Stimulated activated CD4-positive, alpha-beta T cell treated with anti-CD3 and anti-CD28 coated beads, Interleukin-1b, Interleukin-23, amount 100 ng/mL, for 1 hour (primary cell): ENCODE measurements around the gene ZNF107.
"Not testable (repeated sequence)": the region's sequence is repeated elsewhere in the genome, so short reads cannot be mapped to it uniquely, and the experiment has no call there.

Experiments used
- DNase-seq, 2 donors: peaks; one replicate each; pipeline ENCODE4 v3.0.0-alpha.2; 2020; ENCODE audit warnings: low read depth in 2 of 2

The ZNF107 gene

DNA sequence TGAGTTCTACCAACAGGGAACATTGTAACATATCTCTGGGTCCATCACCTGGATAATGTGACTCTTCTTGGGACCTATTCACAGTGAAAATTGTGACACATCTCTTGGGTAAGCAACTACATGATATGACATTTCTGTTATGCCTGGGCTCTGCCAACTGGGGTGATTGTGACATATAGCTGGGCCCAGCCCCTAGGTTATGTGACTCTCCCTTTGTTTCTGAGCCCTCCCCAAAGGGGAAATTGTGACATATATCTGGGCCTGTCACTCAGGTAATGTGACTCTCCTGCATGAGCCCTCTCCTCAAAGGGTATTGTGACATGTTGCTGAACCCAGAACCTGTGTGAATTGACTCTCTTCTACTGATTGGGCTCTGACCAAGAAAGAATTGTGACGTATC, 22.4 kb upstream of the ZNF107 start:
- no peak for DNase-seq

DNA sequence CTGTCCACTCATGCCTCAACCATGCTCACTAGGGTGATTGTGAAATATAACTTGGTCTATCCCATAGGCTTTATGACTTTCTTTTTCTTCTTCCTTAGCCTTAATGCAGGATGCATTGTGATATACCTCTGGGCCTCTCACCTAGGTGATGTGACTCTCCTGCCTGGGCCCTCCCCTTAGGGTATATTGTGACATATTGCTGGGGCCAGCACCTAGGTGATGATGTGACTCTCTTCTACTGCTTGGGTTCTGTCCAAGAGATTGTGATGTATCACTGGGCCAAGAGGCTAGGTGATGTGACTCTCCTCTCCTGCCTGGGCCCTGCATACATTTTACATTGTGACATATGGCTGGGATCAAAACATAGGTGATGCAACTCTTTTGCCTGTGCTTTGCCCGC, 14.7 kb upstream of the ZNF107 start:
- no peak for DNase-seq

DNA sequence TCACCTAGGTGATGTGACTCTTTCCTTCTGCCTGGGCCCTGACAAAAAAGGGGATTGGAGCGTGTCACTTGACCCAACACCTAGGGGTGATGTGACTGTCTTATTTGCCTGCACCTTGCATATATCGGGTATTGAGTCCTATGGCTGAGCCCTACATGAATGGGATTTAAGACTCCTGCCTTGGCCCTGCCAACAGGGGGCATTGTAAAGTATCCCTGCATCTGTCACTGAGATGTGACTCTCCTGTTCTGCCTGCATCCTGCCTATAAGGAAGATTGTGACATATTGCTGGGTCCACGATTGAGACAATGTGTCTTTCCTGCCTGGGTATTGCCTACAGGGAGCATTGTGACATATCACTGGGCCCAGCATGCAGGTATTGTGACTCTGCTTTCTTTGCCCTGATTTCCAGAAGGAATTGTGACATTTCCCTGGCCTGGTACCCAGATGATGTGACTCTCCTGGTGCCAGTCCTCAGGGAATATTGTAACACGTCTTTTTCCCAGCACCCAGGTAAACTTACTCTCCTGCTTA, 14.2 kb upstream of the ZNF107 start:
- DNase-seq: no peak

DNA sequence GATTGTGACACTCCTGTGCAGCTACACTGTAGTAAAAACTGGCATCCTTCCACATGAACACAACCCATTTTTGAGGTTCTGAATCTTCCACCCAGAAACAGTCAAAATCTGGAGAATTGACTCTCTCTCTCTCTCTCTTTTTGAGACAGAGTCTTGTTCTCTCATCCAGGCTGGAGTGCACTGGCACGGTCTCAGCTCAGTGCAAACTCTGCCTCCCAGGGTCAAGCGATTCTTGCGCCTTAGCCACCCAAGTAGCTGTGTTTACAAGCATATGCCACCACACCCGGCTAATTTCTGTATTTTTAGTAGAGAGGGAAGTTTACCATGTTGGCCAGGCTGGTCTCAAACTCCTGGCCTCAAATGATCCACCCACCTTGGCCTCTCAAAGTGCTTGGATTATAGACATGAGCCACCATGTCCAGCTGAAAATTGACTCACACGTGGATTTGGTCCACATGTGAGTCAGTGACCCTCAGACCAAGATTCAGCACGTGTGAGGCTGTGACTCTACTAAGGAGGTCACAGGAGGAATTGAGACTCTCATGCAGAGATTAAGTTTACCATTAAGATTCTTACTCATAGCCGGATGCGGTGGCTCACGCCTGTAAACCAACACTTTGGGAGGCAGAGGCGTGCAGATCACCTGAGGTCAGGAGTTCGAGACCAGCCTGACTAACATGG, 12.1 kb upstream of the ZNF107 start:
- no peak for DNase-seq

DNA sequence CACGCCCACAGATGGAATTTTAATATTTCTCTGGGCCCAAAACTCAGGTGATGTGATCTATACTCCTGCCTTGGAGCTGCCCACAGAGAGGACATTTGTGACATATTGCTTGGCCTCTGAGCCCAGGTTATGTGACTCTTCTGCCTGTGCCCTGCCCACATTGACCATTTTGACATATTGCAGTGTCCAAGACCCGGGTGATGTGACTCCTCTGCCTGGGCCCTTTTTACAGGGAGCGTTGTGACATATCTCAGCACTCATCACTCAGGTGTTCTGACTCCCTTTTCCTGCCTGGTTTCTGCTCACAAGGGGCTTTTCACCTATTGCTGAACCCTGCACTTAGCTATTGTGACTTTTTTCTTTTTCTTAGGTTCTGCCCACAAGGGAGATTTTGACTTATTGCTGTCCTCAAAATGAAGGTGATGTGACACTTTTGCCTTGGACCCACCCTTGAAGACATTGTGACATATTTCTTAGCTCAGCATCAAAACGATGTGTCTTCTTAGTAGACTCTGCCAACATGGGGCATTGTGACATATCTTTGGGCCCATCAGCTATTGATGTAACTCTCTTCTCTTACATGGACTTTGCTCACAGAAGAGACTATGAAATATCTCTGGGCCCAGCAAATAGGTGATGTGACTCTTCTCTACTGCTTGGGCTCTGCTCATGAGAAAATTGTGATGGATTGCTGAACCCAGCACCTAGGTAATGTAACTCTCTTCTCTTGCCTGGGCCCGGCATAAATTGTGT, 11.0 kb upstream of the ZNF107 start:
- no peak for DNase-seq

DNA sequence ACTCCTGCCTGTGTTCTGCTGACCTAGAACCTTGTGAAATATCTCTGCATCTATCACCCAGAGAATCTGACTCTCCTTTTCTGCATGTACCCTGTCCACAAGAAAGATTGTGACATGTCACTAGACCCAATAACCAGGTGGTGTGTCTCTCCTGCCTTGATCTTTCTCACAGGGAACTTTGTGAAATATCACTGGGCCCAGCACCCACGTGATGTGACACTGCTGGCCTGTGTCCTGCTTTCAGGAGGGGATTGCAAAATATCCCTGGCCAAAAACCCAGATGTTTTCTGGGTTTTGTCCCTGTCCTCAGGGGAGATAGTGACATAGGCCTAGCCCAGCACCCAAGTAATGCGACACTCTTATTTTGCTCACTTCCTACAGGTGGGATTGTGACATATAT, 10.1 kb upstream of the ZNF107 start:
- no peak for DNase-seq

DNA sequence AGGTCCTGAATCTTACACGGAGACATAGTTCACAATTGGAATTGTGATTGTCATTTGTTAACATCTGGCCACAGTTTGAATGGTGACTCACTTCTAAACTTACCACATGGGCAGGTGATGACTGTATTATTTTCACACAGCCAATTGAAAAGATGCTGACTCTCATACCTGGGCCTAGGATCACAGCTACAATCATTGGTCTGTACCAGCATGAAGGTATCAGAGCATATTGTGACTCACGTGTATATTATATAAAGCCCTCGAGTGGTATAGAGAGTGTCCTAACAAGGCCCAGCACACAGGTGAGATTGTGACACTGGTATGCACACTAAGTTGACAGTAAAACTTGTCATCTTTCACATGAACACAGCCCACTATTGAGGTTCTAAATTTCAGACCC, 9.4 kb upstream of the ZNF107 start:
- no peak for DNase-seq

DNA sequence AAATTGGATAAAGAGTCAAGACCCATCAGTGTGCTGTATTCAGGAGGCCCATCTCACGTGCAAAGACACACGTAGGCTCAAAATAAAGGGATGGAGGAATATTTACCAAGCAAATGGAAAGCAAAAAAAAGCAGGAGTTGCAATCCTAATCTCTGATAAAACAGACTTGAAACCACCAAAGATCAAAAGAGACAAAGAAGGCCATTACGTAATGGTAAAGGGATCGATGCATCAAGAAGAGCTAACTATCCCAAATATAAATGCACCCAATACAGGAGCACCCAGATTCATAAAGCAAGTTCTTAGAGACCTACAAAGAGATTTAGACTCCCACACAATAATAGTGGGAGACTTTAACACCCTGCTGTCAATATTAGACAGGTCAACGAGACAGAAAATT, 3.8 kb upstream of the ZNF107 start:
- not testable (repeated sequence) for DNase-seq

DNA sequence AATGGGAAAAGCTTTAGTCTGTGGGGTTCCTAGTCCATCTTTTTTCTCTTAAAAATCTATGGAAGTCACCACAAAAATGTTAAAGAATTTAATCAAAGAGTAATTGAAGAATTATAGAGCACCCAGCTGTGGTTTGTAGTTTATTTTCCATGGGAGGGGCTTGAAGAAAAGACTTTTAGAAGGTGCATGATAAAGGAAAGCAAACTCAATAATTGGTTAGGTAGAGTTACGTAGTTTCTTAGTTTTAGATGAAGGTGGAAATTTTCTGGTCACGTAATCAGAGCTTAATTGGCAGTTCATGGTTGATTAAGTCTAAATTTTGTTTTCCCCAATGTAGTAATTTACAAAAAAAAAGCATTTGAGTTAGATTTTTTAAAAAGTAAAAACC, 724 bp downstream of the ZNF107 start:
- DNase-seq: no peak

DNA sequence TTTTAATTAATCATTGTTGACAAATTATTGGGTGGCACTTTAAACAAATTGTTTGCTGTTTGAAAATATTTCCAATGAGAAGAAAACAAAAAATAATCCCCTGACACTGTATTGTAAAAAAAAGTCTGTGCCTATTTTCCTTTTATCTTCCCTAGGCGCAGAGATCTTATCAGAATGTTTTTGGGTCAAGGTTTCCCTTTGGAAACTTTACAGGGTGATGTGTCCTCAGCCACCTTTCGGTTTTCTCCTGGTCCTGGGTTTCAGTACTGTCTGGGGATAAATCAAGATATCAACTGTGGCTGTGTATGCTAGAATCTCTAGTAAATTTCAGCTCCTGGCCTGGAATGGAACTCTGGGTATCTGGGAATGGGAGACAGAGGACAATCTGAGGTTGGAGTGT, 1.4 kb downstream of the ZNF107 start:
- no peak for DNase-seq

DNA sequence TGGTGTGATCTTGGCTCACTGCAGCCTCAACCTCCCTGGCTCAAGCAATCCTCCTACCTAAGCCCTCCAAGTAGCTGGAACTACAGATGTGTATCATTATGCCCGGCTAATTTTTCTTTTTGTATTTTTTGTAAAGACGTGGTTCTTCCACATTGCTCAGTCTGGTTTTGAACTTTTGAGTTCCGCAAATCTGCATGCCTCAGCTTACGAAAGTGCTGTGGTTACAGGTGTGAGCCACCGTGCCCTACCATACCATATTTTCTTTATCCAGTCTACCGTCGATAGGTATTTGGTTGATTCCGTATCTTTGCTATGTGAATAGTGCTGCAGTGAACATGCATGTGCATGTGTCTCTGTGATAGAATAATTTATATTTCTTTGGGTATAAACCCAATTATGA, 6.5 kb downstream of the ZNF107 start:
- DNase-seq: no peak

DNA sequence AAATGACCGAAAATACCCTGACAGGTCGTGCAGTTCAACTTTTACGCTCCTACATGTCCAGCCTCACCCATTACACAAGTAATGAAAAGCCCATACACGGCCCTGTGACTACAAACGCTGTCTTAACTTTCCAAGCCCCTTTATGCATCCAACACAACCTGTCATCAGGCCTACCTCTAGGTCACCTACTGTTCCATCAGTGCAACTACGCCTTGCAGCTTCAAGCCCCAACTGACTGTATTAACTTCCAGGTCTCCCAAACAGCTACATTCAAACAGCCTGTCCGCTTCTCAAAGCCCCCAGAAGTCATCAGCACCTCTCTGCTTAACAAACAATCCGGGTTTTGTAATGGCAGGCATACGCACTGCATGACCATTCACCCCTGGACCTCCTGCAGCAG, 19.2 kb downstream of the ZNF107 start:
- no peak for DNase-seq

DNA sequence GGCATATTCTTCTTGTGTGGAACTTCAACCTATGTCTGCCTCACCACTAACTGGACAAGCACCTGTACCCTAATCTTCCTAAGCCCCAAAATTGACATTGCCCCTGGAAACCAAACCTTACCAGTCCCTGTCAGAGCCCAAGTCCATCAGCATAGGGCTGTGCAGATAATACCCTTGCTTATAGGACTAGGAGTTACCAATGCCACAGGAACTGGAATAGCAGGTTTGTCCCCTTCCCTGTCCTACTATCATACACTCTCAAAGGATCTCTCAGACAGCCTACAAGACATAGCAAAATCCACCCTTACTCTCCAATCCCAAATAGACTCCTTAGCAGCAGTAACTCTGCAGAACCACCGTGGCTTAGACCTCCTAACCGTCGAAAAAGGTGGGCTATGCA, 19.8 kb downstream of the ZNF107 start:
- no peak for DNase-seq

DNA sequence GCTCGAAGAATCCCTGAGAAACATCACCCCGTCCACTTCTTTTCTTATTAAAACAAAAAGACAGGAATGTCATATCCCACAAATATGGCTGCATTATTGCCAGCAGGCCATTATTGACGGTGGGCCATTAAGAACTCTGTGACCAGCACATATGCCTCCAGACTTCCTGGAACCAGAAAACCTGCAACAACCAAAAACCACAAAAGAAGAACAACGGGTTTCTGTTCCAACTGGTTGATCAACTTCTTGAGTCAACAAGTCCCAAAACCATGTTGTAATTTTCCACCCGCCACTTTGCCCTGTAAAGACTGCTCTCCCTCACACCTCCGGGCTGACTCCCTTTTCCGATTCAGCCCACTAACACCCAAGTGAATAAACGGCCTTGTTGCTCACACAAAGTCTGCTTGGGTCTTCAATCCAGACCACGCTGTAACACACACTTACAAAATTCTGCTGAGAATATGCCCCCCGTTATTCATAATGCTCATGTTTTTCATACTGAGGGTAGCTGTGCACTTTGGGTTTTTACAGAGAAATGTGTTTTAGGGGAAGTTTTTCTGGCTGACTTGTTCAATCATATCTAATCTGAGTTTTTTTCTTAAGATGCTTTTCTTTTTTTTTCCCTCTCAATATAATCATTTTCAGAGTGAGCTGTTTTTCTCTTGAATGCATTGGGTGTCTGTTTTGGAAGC, 20.7 kb downstream of the ZNF107 start:
- DNase-seq: no peak

DNA sequence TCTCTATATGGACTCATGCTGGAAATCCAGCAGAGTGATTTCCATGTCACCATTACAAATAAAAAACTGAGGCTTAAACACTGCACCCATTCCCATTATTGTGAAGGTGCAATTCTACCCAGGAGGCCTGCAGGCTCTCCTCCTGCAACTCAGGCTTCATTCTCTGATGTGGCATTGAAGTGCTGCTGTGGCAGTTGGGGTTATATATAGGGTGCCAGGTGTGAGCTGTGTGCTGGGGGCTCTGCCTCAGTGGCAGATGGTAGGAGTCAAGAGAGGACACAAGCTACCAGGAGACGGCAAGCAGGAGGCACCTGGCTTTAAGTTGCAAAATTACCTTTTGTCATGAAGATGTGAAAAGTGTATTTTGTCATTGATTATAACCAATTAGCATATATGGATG, 21.3 kb downstream of the ZNF107 start:
- no peak for DNase-seq

DNA sequence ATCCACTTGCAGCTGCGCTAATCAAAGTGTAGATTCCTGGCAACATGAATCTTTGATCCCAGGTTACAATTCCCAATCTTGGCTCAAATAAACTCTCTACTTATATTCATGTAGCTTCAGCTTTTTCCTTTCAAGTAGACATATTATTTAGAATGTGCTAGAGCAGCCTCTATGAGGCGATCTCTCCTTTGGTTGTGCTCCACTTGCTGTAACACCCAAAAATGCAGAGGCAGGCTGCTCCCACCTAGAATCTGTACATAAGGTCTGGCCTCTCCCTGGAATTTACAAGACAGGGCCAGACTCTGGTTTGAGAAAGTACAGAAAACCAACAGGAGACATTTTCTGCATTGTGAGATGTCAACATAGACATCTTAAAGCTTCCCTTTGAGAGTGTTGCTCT, 23.1 kb downstream of the ZNF107 start:
- DNase-seq: no peak

DNA sequence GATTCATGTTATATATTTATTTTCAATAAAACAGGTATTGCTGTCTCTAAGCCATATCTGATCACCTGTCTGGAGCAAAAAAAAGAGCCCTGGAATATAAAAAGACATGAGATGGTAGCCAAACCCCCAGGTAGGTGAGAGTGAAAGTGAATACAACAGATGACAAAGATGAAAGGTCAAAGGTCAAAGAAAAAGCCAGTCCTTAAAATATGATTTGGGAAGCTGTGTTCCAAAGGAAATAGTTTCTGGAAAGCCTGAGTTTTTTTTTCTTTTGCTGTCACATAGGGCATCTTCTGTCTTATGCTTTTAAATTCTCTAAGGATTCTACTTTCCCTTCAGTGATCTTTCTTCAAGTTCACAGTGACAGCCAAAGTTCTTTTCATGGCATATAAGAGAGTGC, 25.9 kb downstream of the ZNF107 start:
- no peak for DNase-seq

DNA sequence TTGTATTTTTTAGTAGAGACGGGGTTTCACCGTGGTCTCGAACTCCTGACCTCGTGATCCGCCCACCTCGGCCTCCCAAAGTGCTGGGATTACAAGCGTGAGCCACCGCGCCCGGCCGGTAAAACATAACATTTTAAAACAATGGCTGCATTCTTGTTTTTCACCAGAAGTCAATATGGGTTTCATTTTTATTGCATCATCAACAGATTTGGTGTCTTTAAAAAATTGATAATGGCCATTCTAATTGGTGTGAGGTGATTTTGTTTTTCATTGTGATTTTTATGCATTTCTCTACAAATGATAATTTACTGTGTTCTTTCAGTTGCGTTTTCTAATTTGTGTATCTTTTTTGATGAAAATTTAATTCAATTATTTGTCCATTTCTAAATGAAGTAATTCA, 31.9 kb downstream of the ZNF107 start:
- DNase-seq: not testable (repeated sequence)

DNA sequence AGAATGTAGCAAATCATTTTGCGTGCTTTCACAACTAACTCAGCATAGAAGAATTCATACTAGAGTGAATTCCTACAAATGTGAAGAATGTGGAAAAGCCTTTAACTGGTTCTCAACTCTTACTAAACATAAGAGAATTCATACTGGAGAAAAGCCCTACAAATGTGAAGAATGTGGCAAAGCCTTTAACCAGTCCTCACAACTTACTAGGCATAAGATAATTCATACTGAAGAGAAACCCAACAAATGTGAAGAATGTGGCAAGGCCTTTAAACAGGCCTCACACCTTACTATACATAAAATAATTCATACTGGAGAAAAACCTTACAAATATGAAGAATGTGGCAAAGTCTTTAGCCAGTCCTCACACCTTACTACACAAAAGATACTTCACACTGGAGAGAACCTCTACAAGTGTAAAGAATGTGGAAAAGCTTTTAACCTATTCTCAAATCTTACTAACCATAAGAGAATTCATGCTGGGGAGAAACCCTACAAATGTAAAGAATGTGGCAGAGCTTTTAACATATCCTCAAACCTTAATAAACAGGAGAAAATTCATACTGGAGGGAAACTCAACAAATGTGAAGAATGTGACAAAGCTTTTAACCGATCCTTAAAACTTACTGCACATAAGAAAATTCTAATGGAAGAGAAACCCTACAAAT, 40.8 kb downstream of the ZNF107 start:
- no peak for DNase-seq

DNA sequence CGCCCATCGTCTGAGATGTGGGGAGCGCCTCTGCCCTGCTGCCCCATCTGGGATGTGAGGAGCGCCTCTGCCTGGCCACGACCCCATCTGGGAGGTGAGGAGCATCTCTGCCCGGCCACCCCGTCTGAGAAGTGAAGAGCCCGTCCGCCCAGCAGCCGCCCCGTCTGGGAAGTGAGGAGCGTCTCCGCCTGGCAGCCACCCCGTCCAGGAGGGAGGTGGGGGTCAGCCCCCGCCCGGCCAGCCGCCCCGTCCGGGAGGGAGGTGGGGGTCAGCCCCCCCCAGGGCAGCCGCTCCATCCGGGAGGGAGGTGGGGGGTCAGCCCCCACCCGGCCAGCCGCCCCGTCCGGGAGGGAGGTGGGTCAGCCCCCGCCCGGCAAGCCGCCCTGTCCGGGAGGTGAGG, 52.0 kb downstream of the ZNF107 start:
- not testable (repeated sequence) for DNase-seq

DNA sequence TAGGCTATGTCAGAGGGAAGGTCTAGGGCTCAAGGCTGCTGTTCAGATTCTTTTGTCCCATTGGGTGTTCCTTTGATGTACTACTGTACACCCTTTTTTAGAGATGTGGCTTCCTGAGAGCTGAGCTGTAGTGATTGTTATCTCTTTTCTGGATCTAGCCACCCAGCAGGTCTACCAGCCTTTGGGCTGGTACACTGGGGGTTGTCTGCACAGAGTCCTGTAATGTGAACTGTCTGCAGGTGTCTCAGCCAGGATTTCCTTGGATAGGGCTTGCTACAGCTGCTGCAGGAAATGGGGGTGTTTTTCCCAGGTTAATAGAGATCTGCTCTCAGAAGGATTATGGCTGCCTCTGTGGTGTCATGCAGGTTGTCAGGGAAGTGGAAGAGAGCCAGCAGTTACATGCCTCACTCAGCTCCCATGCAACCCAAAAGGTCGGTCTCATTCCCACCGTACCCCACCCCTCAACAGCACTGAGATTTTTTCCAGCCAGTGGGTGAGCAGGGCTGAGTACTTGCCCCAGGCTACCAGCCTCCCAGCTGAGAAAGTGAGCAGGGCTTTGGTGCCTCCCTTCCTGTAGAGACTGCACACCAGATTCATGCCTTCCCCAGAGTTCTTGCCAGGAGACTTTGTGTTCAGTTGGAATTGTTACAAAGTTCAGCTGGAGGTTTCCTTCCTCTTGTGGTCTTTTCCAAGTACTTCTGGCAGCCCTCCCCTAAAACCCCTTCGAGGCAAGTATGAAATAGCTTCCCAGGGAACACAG, 63.3 kb downstream of the ZNF107 start:
- no peak for DNase-seq
